Embryonic facial prominence (tissue), 1 donor: Measurements from ENCODE around the gene OR51B2.

Experiments used
- DNase-seq: peaks from one replicate; pipeline ENCODE4 v3.0.0-alpha.2; 2016; ENCODE audit errors: extremely low spot score

The OR51B2 gene

DNA sequence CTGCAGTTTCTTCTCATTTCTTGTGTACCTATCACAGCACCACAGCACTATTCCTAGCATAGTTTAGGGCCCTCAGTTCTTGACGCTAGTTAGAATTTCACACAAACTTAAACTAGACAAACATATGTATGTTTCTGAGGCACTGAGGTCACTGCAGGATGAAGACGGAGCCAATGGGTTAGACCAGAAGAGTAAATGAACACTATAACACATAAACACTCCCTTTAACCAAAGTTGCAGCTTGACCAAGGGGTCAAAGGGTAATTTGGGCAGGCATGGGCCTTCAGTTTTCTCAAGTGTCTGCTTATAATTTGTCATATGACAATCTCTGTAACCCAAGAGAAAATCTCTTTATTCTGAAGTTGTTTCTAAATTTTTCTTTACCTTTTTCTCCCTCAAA is 41.5 kb downstream of the OR51B2 start:
- no peak for DNase-seq

DNA sequence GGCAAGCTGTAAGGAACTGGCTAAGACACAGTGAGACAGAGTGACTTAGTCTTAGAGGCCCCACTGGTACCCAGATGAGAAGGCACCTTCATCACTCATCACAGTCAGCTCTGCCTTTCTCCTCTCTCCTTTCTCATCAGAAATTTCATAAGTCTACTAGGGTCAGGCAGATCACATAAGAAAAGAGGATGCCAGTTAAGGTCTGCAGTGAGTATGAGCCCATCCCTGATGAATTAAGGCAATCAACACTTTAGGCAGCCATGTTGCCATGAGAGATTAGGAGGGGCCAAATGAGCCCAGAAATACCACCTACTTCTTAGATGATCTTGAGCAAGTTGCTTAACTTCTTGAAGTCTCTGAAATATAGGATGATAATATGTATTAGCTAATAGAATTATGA is 42.5 kb downstream of the OR51B2 start:
- no peak for DNase-seq

DNA sequence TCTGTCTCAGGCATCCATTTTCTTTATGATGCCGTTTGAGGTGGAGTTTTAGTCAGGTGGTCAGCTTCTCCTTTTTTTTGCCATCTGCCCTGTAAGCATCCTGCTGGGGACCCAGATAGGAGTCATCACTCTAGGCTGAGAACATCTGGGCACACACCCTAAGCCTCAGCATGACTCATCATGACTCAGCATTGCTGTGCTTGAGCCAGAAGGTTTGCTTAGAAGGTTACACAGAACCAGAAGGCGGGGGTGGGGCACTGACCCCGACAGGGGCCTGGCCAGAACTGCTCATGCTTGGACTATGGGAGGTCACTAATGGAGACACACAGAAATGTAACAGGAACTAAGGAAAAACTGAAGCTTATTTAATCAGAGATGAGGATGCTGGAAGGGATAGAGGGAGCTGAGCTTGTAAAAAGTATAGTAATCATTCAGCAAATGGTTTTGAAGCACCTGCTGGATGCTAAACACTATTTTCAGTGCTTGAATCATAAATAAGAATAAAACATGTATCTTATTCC is 43.5 kb downstream of the OR51B2 start:
- no peak for DNase-seq

DNA sequence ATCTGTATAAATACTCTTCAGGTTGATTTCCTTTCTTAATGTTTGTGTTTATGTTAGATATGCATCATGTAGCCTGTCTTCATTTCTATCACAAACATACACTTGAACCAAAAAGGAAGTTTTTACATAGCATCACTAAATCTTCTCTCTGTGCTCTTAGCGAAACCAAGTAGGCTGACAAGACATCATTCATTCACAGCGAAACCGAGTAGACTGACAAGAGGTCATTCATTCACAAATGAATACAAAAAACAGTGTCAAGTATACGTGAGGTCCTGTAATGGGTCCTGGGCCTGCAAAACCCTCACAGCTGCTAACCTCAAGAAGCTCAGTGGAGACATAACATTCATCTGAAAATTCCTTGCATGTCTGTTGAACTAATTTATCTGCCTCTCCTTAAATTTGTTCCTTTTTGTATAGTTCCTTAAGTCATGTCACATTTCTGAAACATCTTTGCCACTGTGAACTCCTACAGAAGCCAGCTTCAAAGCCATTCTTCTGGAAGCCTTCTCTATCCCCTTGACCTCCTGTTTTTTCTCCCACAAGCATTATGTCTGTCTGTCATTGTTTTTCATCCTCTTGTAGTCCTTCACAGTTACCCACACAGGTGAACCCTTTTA is 44.5 kb downstream of the OR51B2 start:
- no peak for DNase-seq

DNA sequence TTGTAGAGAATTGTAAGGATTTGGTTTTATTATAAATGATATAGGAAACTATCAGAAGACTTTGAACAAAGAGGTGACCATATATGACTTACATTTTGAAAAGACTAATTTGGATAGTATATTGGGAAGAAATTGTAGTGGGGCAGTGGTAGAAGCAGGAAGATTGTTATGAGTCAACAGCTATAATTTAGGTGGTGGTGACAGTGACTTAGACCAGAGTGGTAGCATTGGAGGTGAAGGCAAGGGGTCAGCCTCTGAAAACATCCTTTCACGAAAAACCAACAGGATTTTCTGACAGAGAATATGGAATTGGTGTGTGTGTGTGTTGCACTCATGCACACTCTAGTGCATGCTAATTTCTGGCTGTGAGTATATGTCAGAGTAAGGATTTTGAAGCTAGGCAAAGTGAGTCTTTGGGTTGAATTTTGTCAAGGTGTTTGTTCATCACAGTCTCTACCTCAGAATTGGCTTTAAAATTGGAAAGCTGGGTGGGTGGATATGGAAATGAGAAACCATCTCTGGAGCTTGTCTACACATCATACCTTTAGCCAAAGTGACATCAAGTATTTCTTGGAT is 46.2 kb downstream of the OR51B2 start:
- no peak for DNase-seq

DNA sequence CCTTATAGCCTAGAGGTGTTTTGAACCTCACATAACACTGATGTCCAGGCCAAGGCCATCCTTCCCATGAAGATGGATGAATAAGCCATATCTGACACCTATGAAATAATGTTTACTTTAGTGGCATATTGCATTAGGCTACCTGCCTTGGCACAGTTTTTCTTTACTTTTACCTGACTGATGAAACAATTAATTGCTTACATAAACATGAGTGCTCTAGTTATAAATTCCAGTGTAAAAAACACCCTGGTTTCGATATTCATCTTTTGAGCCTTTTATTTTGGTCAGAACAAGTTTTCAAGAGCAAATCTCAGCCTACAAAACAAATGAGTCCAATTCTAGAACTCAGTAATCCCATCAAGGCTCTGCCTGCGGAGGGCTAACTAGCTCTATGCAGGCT is 47.4 kb downstream of the OR51B2 start:
- no peak for DNase-seq

DNA sequence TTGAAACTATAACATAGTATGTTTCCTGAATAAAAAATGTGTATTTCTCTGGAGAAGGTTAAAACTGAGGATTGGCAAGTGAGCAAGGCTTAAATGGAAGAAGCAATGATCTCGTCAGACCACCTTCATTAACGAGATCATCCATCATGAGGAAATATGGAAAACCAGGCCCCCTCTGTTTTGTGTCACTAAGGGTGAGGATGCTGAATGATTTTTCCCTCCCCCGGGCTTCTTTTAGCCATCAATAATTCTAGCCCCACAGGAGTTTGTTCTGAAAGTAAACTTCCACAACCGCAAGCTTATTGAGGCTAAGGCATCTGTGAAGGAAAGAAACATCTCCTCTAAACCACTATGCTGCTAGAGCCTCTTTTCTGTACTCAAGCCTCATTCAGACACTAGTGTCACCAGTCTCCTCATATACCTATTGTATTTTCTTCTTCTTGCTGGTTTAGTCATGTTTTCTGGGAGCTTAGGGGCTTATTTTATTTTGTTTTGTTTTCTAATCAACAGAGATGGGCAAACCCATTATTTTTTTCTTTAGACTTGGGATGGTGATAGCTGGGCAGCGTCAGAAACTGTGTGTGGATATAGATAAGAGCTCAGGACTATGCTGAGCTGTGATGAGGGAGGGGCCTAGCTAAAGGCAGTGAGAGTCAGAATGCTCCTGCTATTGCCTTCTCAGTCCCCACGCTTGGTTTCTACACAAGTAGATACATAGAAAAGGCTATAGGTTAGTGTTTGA is 48.6 kb downstream of the OR51B2 start:
- DNase-seq = no peak

DNA sequence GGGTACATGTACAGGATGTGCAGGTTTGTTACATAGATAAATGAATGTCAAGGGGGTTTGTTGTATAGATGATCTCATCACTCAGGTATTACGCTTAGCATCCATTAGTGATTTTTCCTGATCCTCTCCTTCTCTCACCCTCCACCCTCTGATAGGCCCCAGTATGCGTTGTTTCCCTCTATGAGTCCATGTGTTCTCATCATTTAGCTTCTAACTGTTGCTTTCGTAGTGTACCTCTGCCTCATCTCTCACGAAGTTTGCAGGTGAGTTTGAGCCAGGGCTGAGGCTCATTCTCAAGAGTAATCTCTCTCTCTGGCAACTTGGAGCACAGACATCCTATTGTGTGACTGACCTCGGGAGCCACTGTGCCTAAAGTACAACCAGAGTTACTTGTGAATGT is 49.7 kb downstream of the OR51B2 start:
- no peak for DNase-seq
